Bronchial epithelial cell (primary cell): ENCODE data around the gene SLC41A1. TPM values are rescaled to one million over a fixed set of nuclear protein-coding genes. Genes with fewer than 3 reads are reported as not detected.

Experiments used
- DNase-seq: peaks from one replicate; pipeline ENCODE4 v3.0.0-alpha.2; 2010; ENCODE audit warnings: low read depth
- FAIRE-seq: peaks from 2 replicates; lab custom pipeline; 2011; peaks lifted over from hg19 to GRCh38; lab: Jason Lieb, UNC
- H3K27me3 ChIP-seq: 2 replicates; pipeline ENCODE4 v1.5.1; 2011; ENCODE audit warnings: low read length; ENCODE audit not compliant: control insufficient read depth, insufficient read depth
- H3K36me3 ChIP-seq: 2 replicates; pipeline ENCODE4 v1.5.1; 2011; ENCODE audit warnings: low read length; ENCODE audit not compliant: control insufficient read depth, insufficient read depth
- H3K4me3 ChIP-seq: 2 replicates; pipeline ENCODE4 v1.5.1; 2011; ENCODE audit warnings: mild to moderate bottlenecking, low read depth, low read length, control low read depth
- total RNA-seq: library from RNA; depleted of rRNA; stranded (reverse); fragments of >200 nt; gene quantifications from 2 replicates; pipeline ENCODE4 v1.2.1, GENCODE V29; 2014
- TF ChIP-seq, protein P1 (sequence below): IDR thresholded peaks from 2 replicates; pipeline ENCODE4 v1.5.1; 2011; ENCODE audit warnings: mild to moderate bottlenecking, moderate library complexity, low read length, control low read depth, inconsistent platforms; ENCODE audit not compliant: insufficient read depth, severe bottlenecking

The SLC41A1 gene
- total RNA-seq, 1 donor from 2014 or later: 6.6 TPM

- DNase-seq (peak; percentile 16), FAIRE-seq (no peak)
- Histone ChIP-seq H3K4me3 (peak overlapping the region; percentile 90), H3K27me3 (no peaks in the 10 kb centered on the region), H3K36me3 (peaks cover 2% of the 10 kb centered on the region)
- TF ChIP-seq, protein P1, sequence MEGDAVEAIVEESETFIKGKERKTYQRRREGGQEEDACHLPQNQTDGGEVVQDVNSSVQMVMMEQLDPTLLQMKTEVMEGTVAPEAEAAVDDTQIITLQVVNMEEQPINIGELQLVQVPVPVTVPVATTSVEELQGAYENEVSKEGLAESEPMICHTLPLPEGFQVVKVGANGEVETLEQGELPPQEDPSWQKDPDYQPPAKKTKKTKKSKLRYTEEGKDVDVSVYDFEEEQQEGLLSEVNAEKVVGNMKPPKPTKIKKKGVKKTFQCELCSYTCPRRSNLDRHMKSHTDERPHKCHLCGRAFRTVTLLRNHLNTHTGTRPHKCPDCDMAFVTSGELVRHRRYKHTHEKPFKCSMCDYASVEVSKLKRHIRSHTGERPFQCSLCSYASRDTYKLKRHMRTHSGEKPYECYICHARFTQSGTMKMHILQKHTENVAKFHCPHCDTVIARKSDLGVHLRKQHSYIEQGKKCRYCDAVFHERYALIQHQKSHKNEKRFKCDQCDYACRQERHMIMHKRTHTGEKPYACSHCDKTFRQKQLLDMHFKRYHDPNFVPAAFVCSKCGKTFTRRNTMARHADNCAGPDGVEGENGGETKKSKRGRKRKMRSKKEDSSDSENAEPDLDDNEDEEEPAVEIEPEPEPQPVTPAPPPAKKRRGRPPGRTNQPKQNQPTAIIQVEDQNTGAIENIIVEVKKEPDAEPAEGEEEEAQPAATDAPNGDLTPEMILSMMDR: no peak
Measured at GRCh38 chr1:205774198-205775014, 38.6 kb downstream of the SLC41A1 start.

DNA sequence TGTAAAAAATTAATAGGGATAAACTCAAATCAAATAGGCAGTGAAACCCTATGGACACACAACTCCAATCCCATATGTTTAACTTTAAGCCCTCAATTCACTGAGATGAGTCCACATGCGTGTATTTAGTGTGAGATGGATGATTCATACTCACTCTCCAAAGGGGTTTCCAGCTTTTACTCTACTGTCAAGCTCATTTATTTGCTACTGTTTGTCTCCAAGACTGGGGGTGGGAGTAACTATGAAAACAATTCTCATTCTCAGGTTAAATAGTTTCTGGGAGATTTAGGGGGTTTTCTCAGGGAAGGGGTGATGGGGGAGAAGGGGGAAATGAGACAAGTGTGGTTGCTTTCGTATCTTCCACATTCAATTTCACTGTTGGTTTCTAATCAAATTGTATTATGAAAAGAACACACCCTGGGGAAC, 40.4 kb downstream of the SLC41A1 start:
- TF ChIP-seq, protein P1: no peak
- Histone ChIP-seq H3K36me3 (peaks cover 2% of the 10 kb centered on the region), H3K27me3 (no peaks in the 10 kb centered on the region), H3K4me3 (no peak overlapping the region)
- FAIRE-seq (no peak), DNase-seq (no peak)

- Histone ChIP-seq H3K36me3 (peaks cover 2% of the 10 kb centered on the region), H3K4me3 (no peak overlapping the region), H3K27me3 (no peaks in the 10 kb centered on the region)
- DNase-seq (no peak), FAIRE-seq (no peak)
- TF ChIP-seq, protein P1: no peak
Measured at GRCh38 chr1:205770618-205771017, 42.4 kb downstream of the SLC41A1 start.

- TF ChIP-seq, protein P1: no peak
- Histone ChIP-seq H3K27me3 (no peaks in the 10 kb centered on the region), H3K4me3 (no peak overlapping the region), H3K36me3 (peaks cover 2% of the 10 kb centered on the region)
- FAIRE-seq: no peak
- no peak for DNase-seq
Measured at GRCh38 chr1:205769641-205770365, 43.2 kb downstream of the SLC41A1 start.

- Histone ChIP-seq H3K27me3 (no peaks in the 10 kb centered on the region), H3K36me3 (peaks cover 2% of the 10 kb centered on the region), H3K4me3 (no peak overlapping the region)
- DNase-seq (no peak), FAIRE-seq (no peak)
- TF ChIP-seq, protein P1: no peak
Measured at GRCh38 chr1:205767248-205767647, 45.8 kb downstream of the SLC41A1 start.
